Liver (tissue), 9 donors: ENCODE results near the gene USP46. TPM values are rescaled to one million over a fixed set of nuclear protein-coding genes. Genes with fewer than 3 reads are reported as not detected.

Experiments
- DNase-seq: peaks from one replicate; pipeline ENCODE4 v3.0.0-alpha.2; 2017; ENCODE audit warnings: low spot score
- H3K27ac ChIP-seq, 2 donors: one replicate each; pipeline ENCODE4 v1.7.0; 2013; ENCODE audit warnings: inconsistent platforms in 2 of 2, low read length in 2 of 2, control low read depth in 1 of 2, low read depth in 1 of 2, mild to moderate bottlenecking in 1 of 2
- H3K27me3 ChIP-seq, 4 donors: one replicate each; pipeline versions ENCODE4 v1.6.1 to v1.7.0; 2013; ENCODE audit warnings: low read length in 3 of 4, inconsistent platforms in 1 of 4, mild to moderate bottlenecking in 1 of 4, moderate library complexity in 1 of 4; ENCODE audit not compliant: control insufficient read depth in 4 of 4, insufficient read depth in 4 of 4
- H3K36me3 ChIP-seq, 4 donors: one replicate each; pipeline versions ENCODE4 v1.6.1 to v1.7.0; 2013; ENCODE audit warnings: low read length in 3 of 4, mild to moderate bottlenecking in 3 of 4, low read depth in 1 of 4, moderate library complexity in 1 of 4; ENCODE audit not compliant: control insufficient read depth in 4 of 4, insufficient read depth in 3 of 4
- H3K4me1 ChIP-seq, 4 donors: one replicate each; pipeline versions ENCODE4 v1.6.1 to v1.7.0; 2013; ENCODE audit warnings: low read length in 3 of 4, mild to moderate bottlenecking in 3 of 4, moderate library complexity in 1 of 4; ENCODE audit not compliant: control insufficient read depth in 4 of 4, insufficient read depth in 4 of 4
- H3K4me3 ChIP-seq, 3 donors: one replicate each; pipeline versions ENCODE4 v1.6.1 to v1.7.0; 2013; ENCODE audit warnings: low read length in 3 of 3, control low read depth in 1 of 3, low read depth in 1 of 3, mild to moderate bottlenecking in 1 of 3
- H3K9ac ChIP-seq, 2 donors: one replicate each; pipeline ENCODE4 v1.7.0; 2013; ENCODE audit warnings: low read length in 2 of 2, mild to moderate bottlenecking in 2 of 2, moderate library complexity in 2 of 2, control low read depth in 1 of 2, low read depth in 1 of 2
- H3K9me3 ChIP-seq, 4 donors: one replicate each; pipeline versions ENCODE4 v1.6.1 to v1.7.0; 2013; ENCODE audit warnings: low read length in 3 of 4; ENCODE audit not compliant: control insufficient read depth in 4 of 4
- EGR1 ChIP-seq, 2 donors: IDR thresholded peaks; 2 replicates each; pipeline ENCODE4 v1.6.1; 2016 to 2018; ENCODE audit warnings: antibody characterized with exemption in 2 of 2, low read depth in 2 of 2
- FOXA1 ChIP-seq: IDR thresholded peaks from 2 replicates; pipeline ENCODE4 v1.6.1; 2016; ENCODE audit warnings: antibody characterized with exemption
- FOXA2 ChIP-seq: IDR thresholded peaks from 2 replicates; pipeline ENCODE4 v1.6.1; 2016; ENCODE audit warnings: antibody characterized with exemption
- GABPA ChIP-seq, 2 donors: IDR thresholded peaks in 1 of 2; conservative IDR thresholded peaks in 1 of 2; 2 replicates each; pipeline ENCODE4 v1.6.1; 2016; ENCODE audit warnings: antibody characterized with exemption in 2 of 2, mild to moderate bottlenecking in 1 of 2, moderate library complexity in 1 of 2
- HNF4G ChIP-seq: IDR thresholded peaks from 2 replicates; pipeline ENCODE4 v1.6.1; 2016; ENCODE audit warnings: antibody characterized with exemption
- JUND ChIP-seq, 2 donors: IDR thresholded peaks; 2 replicates each; pipeline ENCODE4 v1.6.1; 2016; ENCODE audit warnings: antibody characterized with exemption in 2 of 2
- NR2F2 ChIP-seq: IDR thresholded peaks from 2 replicates; pipeline ENCODE4 v1.6.1; 2016; ENCODE audit warnings: antibody characterized with exemption
- RAD21 ChIP-seq, 2 donors: IDR thresholded peaks; 2 replicates each; pipeline ENCODE4 v1.6.1; 2016; ENCODE audit warnings: antibody characterized with exemption in 2 of 2, mild to moderate bottlenecking in 2 of 2
- RXRA ChIP-seq, 2 donors: IDR thresholded peaks; 2 replicates each; pipeline ENCODE4 v1.6.1; 2017 to 2018; ENCODE audit warnings: antibody characterized with exemption in 2 of 2, mild to moderate bottlenecking in 1 of 2
- SP1 ChIP-seq: IDR thresholded peaks from 2 replicates; pipeline ENCODE4 v1.6.1; 2018; ENCODE audit warnings: antibody characterized with exemption, mild to moderate bottlenecking
- TAF1 ChIP-seq: conservative IDR thresholded peaks from 2 replicates; pipeline ENCODE4 v1.6.1; 2016; ENCODE audit warnings: antibody characterized with exemption, mild to moderate bottlenecking
- WGBS: extraction: QIAGEN DNeasy Blood & Tissue Kit; methylation state at CpG from one replicate; pipeline ENCODE4 v1.1.7; 2013; 5-methylcytosine and 5-hydroxymethylcytosine counted together
- polyA plus RNA-seq, 2 donors: library from polyadenylated mRNA; stranded (reverse) in 1 of 2; unstranded in 1 of 2; fragments of 200-250 nt in 1 of 2; fragments of >200 nt in 1 of 2; fragmentation: Nextera tagmentation in 1 of 2; extraction: Ambion mirVana in 1 of 2; gene quantifications; one replicate each; pipeline versions ENCODE4 v1.2.1 to v1.2.3, GENCODE V29; 2013 to 2015
- total RNA-seq, 2 donors: library from RNA; depleted of rRNA; stranded (reverse); fragments of >200 nt; gene quantifications; one replicate each; pipeline ENCODE4 v1.2.3, GENCODE V29; 2014
- TF ChIP-seq, protein P1 (sequence below): IDR thresholded peaks from 2 replicates; pipeline ENCODE4 v1.6.1; 2016; ENCODE audit warnings: antibody characterized with exemption
- TF ChIP-seq, protein P2 (sequence below): IDR thresholded peaks from 2 replicates; pipeline ENCODE4 v1.6.1; 2016; ENCODE audit warnings: antibody characterized with exemption
- TF ChIP-seq, protein P3 (sequence below): fragments of 150-350 bp; IDR thresholded peaks from 2 replicates; pipeline ENCODE4 v1.5.1; 2017; ENCODE audit warnings: improper control_type of control experiment, low read depth, low read length; ENCODE audit not compliant: missing input control
- donor health status: healthy.
- donor health status: healthy.
- donor health status: healthy.
- donor health status: healthy.
- donor health status: healthy.

USP46 gene
- total and polyA plus RNA-seq, 4 donors = 2.3 to 5.5 (median 3.9) TPM

DNA sequence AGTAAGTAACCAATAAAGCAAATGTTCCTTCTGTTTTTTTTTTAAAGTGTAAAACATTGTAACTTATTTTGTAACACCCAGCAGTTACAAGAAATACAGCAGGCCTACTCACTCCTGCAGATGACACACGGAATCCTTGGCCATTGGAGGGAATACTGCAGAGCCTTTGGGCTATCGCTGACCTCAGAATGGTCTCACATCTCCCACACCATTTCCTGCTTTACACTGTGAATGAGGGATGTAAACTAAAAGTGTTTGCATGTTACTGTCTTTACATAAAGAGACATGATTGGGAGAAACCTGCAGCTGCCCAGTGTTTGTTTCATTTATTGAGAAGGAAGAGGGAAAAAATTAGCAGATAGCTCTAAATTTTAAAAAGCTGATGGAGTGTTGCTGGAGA is 64.1 kb downstream of the USP46 start:
- no peak for TF ChIP-seq TAF1
- no peak for TF ChIP-seq FOXA1
- TF ChIP-seq RAD21 (IDR thresholded peaks at IDR 0.05) = no peak
- TF ChIP-seq SP1 = no peak
- TF ChIP-seq, protein P1, sequence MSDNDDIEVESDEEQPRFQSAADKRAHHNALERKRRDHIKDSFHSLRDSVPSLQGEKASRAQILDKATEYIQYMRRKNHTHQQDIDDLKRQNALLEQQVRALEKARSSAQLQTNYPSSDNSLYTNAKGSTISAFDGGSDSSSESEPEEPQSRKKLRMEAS = no peak
- TF ChIP-seq HNF4G = no peak
- no peak for TF ChIP-seq RXRA (IDR thresholded peaks at IDR 0.05)
- no peak for TF ChIP-seq EGR1 (IDR thresholded peaks at IDR 0.05; ENCODE audit: low read depth in 2 of 2)
- H3K4me1 ChIP-seq = no peaks in the 10 kb centered on the region
- no peaks in the 10 kb centered on the region for H3K27me3 ChIP-seq
- no peak for DNase-seq
- no peak overlapping the region for H3K27ac ChIP-seq
- 91% methylated on average over 2 of the region's 2 CpGs for WGBS
- no peak overlapping the region for H3K4me3 ChIP-seq
- H3K9ac ChIP-seq = no peak overlapping the region
- peaks cover 5 to 30% (median 18%) of the 10 kb centered on the region in 4 donors for H3K36me3 ChIP-seq
- no peaks in the 10 kb centered on the region for H3K9me3 ChIP-seq

DNA sequence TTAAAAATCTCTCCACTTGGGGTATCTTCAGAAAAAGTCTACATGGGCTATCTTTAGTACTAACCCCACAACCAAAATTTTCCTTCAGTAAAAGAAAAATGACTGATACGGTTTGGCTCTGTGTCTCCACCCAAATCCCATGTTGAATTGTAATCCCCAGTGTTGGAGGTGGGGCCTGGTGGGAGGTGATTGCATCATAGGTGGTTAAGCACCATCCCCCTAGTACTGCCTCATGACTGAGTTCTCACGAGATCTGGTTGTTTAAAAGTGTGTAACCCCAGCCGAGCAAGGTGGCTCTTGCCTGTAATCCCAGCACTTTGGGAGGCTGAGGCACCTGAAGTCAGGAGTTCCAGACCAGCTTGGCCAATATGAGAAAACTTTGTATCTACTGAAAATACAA is 66.8 kb downstream of the USP46 start:
- Histone ChIP-seq H3K27me3 (no peaks in the 10 kb centered on the region), H3K4me1 (no peaks in the 10 kb centered on the region), H3K4me3 (no peak overlapping the region), H3K27ac (no peak overlapping the region), H3K36me3 (peaks cover 2 to 18% (median 13%) of the 10 kb centered on the region in 4 donors), H3K9me3 (no peaks in the 10 kb centered on the region), H3K9ac (no peak overlapping the region)
- TF ChIP-seq JUND (IDR thresholded peaks at IDR 0.05) (no peak), HNF4G (no peak)
- 98% methylated on average over 3 of the region's 3 CpGs for WGBS
- no peak for DNase-seq

DNA sequence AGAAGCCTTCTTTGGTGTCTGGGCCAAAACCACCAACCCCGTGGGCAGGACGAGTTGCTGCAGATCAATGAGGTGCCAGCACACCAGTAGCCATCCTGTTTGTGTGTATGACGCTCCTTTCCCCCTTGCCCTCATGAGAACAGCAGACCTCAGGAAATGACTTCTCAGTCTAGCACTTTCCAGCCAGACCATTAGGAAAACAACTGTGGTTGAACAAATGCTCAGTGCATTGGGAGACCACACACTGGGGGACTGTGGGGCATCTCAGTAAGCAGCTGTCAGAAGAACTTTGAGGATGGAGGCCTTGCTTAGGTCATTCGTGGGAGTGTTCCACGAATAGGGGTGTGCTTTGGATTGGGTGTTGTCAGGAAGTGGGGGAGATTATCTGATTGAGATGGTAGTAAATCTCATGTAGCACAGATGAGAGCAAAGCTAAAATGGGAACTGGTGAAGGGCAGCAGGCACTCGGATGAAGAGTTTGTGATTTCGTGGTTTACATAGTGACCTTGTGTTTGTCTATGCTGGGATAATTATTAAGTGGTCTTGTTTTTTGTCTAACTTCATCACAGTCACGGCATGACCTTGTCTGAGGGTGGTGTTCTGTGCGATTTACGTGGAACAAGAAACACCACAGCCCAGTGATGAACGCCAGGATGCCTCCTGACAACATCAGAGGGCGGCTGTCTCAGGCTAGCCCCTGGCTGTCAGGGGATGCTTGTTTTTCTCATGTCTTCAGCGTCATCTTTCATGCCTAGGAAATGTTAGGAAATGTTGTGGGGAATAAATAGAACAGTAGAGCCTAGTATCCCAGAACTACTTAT is 70.1 kb downstream of the USP46 start:
- Histone ChIP-seq H3K9ac (no peak overlapping the region), H3K27ac (no peak overlapping the region), H3K4me1 (no peaks in the 10 kb centered on the region), H3K4me3 (no peak overlapping the region), H3K9me3 (no peaks in the 10 kb centered on the region), H3K27me3 (no peaks in the 10 kb centered on the region), H3K36me3 (no peaks in the 10 kb centered on the region)
- TF ChIP-seq HNF4G (no peak), EGR1 (IDR thresholded peaks at IDR 0.05; ENCODE audit: low read depth in 2 of 2) (no peak), RXRA (IDR thresholded peaks at IDR 0.05) (no peak), FOXA1 (no peak), NR2F2 (no peak), GABPA (IDR thresholded peaks at IDR 0.05 in 1 of 2, conservative IDR thresholded peaks at IDR 0.05 in 1 of 2) (no peak), FOXA2 (no peak)
- TF ChIP-seq, protein P2, sequence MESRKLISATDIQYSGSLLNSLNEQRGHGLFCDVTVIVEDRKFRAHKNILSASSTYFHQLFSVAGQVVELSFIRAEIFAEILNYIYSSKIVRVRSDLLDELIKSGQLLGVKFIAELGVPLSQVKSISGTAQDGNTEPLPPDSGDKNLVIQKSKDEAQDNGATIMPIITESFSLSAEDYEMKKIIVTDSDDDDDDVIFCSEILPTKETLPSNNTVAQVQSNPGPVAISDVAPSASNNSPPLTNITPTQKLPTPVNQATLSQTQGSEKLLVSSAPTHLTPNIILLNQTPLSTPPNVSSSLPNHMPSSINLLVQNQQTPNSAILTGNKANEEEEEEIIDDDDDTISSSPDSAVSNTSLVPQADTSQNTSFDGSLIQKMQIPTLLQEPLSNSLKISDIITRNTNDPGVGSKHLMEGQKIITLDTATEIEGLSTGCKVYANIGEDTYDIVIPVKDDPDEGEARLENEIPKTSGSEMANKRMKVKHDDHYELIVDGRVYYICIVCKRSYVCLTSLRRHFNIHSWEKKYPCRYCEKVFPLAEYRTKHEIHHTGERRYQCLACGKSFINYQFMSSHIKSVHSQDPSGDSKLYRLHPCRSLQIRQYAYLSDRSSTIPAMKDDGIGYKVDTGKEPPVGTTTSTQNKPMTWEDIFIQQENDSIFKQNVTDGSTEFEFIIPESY = no peak
- TF ChIP-seq, protein P1 = no peak
- TF ChIP-seq, protein P3, sequence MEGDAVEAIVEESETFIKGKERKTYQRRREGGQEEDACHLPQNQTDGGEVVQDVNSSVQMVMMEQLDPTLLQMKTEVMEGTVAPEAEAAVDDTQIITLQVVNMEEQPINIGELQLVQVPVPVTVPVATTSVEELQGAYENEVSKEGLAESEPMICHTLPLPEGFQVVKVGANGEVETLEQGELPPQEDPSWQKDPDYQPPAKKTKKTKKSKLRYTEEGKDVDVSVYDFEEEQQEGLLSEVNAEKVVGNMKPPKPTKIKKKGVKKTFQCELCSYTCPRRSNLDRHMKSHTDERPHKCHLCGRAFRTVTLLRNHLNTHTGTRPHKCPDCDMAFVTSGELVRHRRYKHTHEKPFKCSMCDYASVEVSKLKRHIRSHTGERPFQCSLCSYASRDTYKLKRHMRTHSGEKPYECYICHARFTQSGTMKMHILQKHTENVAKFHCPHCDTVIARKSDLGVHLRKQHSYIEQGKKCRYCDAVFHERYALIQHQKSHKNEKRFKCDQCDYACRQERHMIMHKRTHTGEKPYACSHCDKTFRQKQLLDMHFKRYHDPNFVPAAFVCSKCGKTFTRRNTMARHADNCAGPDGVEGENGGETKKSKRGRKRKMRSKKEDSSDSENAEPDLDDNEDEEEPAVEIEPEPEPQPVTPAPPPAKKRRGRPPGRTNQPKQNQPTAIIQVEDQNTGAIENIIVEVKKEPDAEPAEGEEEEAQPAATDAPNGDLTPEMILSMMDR = no peak
- no peak for DNase-seq
- 78% methylated on average over 13 of the region's 13 CpGs for WGBS
